BLaER1 (cell line): Measurements from ENCODE around the gene GARIN5A.
A peak's percentile ranks its signal among the peaks of the same experiment; 100 is the strongest.

Experiments used
- H3K27ac ChIP-seq: shearing (Covaris generic); formaldehyde crosslinking; 2 replicates; pipeline ENCODE4 v1.8.1; 2022
- H3K27me3 ChIP-seq: shearing (Covaris generic); formaldehyde crosslinking; 2 replicates; pipeline ENCODE4 v1.8.1; 2022
- H3K36me3 ChIP-seq: shearing (Covaris generic); formaldehyde crosslinking; 2 replicates; pipeline ENCODE4 v1.8.1; 2022
- H3K4me1 ChIP-seq: shearing (Covaris generic); formaldehyde crosslinking; 2 replicates; pipeline ENCODE4 v1.8.1; 2022
- H3K4me2 ChIP-seq: shearing (Covaris generic); formaldehyde crosslinking; 2 replicates; pipeline ENCODE4 v1.8.1; 2022
- H3K4me3 ChIP-seq: shearing (Covaris generic); formaldehyde crosslinking; 2 replicates; pipeline ENCODE4 v1.8.1; 2022
- H3K9ac ChIP-seq: shearing (Covaris generic); formaldehyde crosslinking; 2 replicates; pipeline ENCODE4 v1.8.1; 2022
- H3K9me3 ChIP-seq: shearing (Covaris generic); formaldehyde crosslinking; 2 replicates; pipeline ENCODE4 v1.8.1; 2022
- H4K20me1 ChIP-seq: shearing (Covaris generic); formaldehyde crosslinking; 2 replicates; pipeline ENCODE4 v1.8.1; 2022
- Cebpa-rat ChIP-seq: shearing (Covaris generic); IDR thresholded peaks from 2 replicates; pipeline ENCODE4 v1.8.1; 2022

Gene GARIN5A

GRCh38 chr19:50488389-50489194 is 11.9 kb upstream of the GARIN5A start:
- Histone ChIP-seq H3K9ac (peak overlapping the region; percentile 48; the same call in 1 of the 2 replicates), H3K27ac (peak overlapping the region; percentile 67), H3K4me2 (peak overlapping the region; percentile 66), H3K4me1 (peaks cover 50% of the 10 kb centered on the region), H3K4me3 (no peak overlapping the region), H3K27me3 (peaks cover 7% of the 10 kb centered on the region; the same call in 1 of the 2 replicates), H4K20me1 (no peaks in the 10 kb centered on the region), H3K9me3 (peaks cover 11% of the 10 kb centered on the region; the same call in 1 of the 2 replicates), H3K36me3 (no peaks in the 10 kb centered on the region)
- no peak for TF ChIP-seq Cebpa-rat

DNA sequence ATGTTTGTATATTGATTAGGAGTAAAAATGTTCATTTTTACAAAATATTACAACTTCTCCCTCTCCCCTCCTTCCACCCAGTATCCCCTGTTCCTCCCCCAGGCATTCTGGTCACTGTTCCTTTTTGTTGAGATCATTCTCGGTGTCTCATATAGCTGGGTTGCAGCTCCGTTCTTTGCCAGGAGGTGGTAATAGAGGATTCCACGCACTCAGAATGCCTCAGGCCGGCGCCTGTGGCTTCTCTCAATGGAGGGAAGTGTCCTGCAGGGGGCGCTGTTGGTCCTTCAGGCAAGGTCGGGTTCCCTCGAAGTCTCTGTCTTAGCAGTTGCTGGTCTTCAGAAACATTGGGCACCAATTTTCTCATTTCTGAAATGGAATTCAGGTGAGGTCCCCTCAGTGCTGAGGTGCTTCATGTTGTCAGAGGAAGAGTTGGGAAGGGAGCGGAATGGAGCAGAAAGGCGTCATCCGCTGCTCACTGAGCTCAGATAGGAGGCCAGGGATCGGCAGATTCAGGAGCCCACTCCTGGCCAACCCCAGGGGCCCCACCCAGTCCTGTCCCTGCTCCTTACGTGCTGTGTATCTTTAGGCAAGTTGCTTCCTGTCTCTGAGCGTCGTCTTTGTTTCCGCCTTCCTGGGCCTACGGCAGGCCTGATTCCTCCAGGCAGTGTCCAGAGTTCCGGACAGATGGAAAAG is 10.3 kb upstream of the GARIN5A start:
- Histone ChIP-seq H3K9me3 (peaks cover 11% of the 10 kb centered on the region; the same call in 1 of the 2 replicates), H4K20me1 (no peaks in the 10 kb centered on the region), H3K4me1 (peaks cover 42% of the 10 kb centered on the region), H3K27me3 (peaks cover 3% of the 10 kb centered on the region; the same call in 1 of the 2 replicates), H3K36me3 (no peaks in the 10 kb centered on the region), H3K4me3 (no peak overlapping the region), H3K9ac (no peak overlapping the region), H3K27ac (peak overlapping the region; percentile 68), H3K4me2 (peak overlapping the region; percentile 66; the same call in 1 of the 2 replicates)
- no peak for TF ChIP-seq Cebpa-rat

- no peaks in the 10 kb centered on the region for H4K20me1 ChIP-seq
- peaks cover 46% of the 10 kb centered on the region for H3K4me1 ChIP-seq
- H3K9me3 ChIP-seq, result peaks cover 11% of the 10 kb centered on the region; the same call in 1 of the 2 replicates
- H3K4me2 ChIP-seq, result peak overlapping the region; percentile 37
- H3K27ac ChIP-seq, result no peak overlapping the region
- H3K36me3 ChIP-seq, result no peaks in the 10 kb centered on the region
- no peaks in the 10 kb centered on the region for H3K27me3 ChIP-seq
- no peak for TF ChIP-seq Cebpa-rat
- H3K9ac ChIP-seq, result no peak overlapping the region
- H3K4me3 ChIP-seq, result no peak overlapping the region
These were observed 8.8 kb upstream of the GARIN5A start for GRCh38 chr19:50485284-50485955.

DNA sequence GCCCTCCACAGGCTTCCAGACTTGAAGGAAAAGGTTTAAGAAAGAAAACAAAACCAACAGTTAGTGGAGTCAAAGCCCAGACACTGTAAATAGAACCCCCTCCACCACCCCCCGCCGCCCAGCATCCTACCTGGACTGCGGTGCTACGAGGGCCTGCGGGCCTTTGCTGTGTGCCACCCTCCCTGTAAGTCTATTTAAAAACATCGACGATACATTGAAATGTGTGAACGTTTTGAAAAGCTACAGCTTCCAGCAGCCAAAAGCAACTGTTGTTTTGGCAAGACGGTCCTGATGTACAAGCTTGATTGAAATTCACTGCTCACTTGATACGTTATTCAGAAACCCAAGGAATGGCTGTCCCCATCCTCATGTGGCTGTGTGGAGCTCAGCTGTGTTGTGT is 6.3 kb upstream of the GARIN5A start:
- H3K4me1 ChIP-seq, result peaks cover 41% of the 10 kb centered on the region
- no peak overlapping the region for H3K27ac ChIP-seq
- no peak for TF ChIP-seq Cebpa-rat
- peaks cover 6% of the 10 kb centered on the region for H3K27me3 ChIP-seq
- H3K4me3 ChIP-seq, result no peak overlapping the region
- no peak overlapping the region for H3K4me2 ChIP-seq
- no peaks in the 10 kb centered on the region for H4K20me1 ChIP-seq
- H3K9ac ChIP-seq, result no peak overlapping the region
- H3K36me3 ChIP-seq, result no peaks in the 10 kb centered on the region
- peaks cover 11% of the 10 kb centered on the region; the same call in 1 of the 2 replicates for H3K9me3 ChIP-seq

DNA sequence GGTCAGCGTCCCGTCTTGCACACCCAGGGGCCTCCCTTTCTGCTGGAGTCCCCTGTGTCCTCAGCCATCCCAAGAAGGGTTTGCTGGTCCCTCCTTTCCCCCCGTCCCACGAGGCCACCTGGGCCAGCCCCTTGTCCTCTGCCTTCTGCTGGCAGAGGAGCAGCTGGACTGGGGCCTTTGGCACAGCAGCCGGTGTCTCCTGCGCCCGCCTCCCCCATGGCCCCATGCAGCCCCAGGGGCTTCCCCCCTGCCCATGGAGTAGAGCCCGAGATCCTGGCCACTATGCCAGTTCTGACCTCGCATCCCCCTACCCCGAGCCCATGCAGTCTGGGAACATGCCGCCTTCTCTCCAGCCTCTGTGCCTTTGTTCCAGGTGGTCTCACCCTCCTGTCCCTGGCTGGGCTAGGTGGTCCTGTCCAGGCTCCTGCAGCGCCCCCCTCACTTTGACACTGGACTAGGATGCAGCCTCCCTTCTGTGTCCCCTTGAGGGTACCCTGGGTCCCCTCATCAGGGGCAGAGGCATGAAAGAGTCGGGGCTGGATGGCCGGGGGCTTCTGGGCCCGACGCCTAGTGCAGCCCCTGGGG is 5.7 kb upstream of the GARIN5A start:
- no peak for TF ChIP-seq Cebpa-rat
- no peaks in the 10 kb centered on the region for H4K20me1 ChIP-seq
- no peaks in the 10 kb centered on the region for H3K36me3 ChIP-seq
- no peak overlapping the region for H3K27ac ChIP-seq
- peaks cover 11% of the 10 kb centered on the region; the same call in 1 of the 2 replicates for H3K9me3 ChIP-seq
- no peak overlapping the region for H3K9ac ChIP-seq
- peaks cover 12% of the 10 kb centered on the region for H3K27me3 ChIP-seq
- H3K4me3 ChIP-seq, result no peak overlapping the region
- H3K4me1 ChIP-seq, result peaks cover 36% of the 10 kb centered on the region
- H3K4me2 ChIP-seq, result no peak overlapping the region

GRCh38 chr19:50481351-50482149 is 4.9 kb upstream of the GARIN5A start:
- peak overlapping the region; percentile 50 for H3K4me2 ChIP-seq
- H3K27ac ChIP-seq, result peak overlapping the region; percentile 35
- H3K4me1 ChIP-seq, result peaks cover 32% of the 10 kb centered on the region
- H3K27me3 ChIP-seq, result peaks cover 20% of the 10 kb centered on the region
- H3K4me3 ChIP-seq, result no peak overlapping the region
- H3K9me3 ChIP-seq, result peaks cover 4% of the 10 kb centered on the region; the same call in 1 of the 2 replicates
- H3K36me3 ChIP-seq, result no peaks in the 10 kb centered on the region
- no peak for TF ChIP-seq Cebpa-rat
- H4K20me1 ChIP-seq, result no peaks in the 10 kb centered on the region
- H3K9ac ChIP-seq, result 0 out of 2 replicates have a peak overlapping the region, but pooled peaks have one; percentile 16

DNA sequence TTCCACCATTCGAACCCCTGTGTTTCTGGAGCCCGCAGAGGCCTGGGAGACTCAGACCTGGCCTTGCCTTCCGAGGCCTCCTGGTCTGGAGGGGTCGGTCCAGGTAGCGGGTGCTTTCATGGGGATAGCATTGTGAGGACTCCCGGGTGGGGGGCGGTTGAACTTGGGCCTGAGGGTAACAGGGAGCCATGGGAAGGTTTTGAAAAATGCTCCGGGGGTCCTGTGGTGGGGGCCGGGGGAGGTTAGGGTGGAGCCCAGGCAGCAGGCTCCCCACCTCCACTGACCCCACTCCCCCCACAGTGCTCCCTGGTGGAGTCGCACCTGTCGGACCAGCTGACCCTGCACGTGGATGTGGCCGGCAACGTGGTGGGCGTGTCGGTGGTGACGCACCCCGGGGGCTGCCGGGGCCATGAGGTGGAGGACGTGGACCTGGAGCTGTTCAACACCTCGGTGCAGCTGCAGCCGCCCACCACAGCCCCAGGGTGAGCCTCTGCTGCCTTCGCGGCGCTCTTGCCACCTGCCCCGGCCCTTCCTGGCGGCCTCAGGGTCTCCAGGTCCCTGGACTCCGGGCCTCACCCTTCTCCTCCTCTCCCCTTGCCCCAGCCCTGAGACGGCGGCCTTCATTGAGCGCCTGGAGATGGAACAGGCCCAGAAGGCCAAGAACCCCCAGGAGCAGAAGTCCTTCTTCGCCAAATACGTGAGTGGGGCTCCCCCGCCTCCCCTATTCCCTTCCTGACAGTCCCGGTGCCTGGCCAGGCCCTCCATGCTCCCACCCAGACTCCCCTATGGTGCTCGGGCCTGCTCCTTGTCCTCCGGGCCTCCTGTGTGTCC is 3.8 kb upstream of the GARIN5A start:
- TF ChIP-seq Cebpa-rat, result no peak
- Histone ChIP-seq H4K20me1 (no peaks in the 10 kb centered on the region), H3K9me3 (no peaks in the 10 kb centered on the region), H3K27ac (peak overlapping the region; percentile 35), H3K36me3 (no peaks in the 10 kb centered on the region), H3K9ac (0 out of 2 replicates have a peak overlapping the region, but pooled peaks have one; percentile 16), H3K4me1 (peaks cover 32% of the 10 kb centered on the region), H3K4me3 (no peak overlapping the region), H3K27me3 (peaks cover 30% of the 10 kb centered on the region), H3K4me2 (peak overlapping the region; percentile 50)

GRCh38 chr19:50479761-50480251 is 3.2 kb upstream of the GARIN5A start:
- peaks cover 27% of the 10 kb centered on the region for H3K4me1 ChIP-seq

More at GRCh38 chr19:50479761-50480251, 3.2 kb upstream of the GARIN5A start:
- Histone ChIP-seq H4K20me1 (no peaks in the 10 kb centered on the region), H3K9me3 (no peaks in the 10 kb centered on the region), H3K4me2 (0 out of 2 replicates have a peak overlapping the region, but pooled peaks have one; percentile 15), H3K36me3 (no peaks in the 10 kb centered on the region), H3K27ac (no peak overlapping the region; the same call in 1 of the 2 replicates), H3K9ac (peak overlapping the region; percentile 22; the same call in 1 of the 2 replicates), H3K4me3 (no peak overlapping the region), H3K27me3 (peaks cover 37% of the 10 kb centered on the region)
- no peak for TF ChIP-seq Cebpa-rat
